Testis (tissue), 2 donors: ENCODE measurements around the gene KIAA1671.

Experiments
- POLR2A ChIP-seq: fragments of 450-650 bp; IDR thresholded peaks from one replicate; pipeline ENCODE4 v1.6.1; 2017; ENCODE audit warnings: antibody characterized with exemption, mild to moderate bottlenecking, moderate library complexity
- TF ChIP-seq, protein P1 (sequence below), 3 experiments: fragments of 450-650 bp in 2 of 3; fragments of 200-600 bp in 1 of 3; sonication (generic) in 1 of 3; IDR thresholded peaks; one replicate each; pipeline ENCODE4 v1.5.1; 2016 to 2019; ENCODE audit warnings: antibody characterized with exemption in 3 of 3, mild to moderate bottlenecking in 2 of 3, moderate library complexity in 1 of 3

DNA sequence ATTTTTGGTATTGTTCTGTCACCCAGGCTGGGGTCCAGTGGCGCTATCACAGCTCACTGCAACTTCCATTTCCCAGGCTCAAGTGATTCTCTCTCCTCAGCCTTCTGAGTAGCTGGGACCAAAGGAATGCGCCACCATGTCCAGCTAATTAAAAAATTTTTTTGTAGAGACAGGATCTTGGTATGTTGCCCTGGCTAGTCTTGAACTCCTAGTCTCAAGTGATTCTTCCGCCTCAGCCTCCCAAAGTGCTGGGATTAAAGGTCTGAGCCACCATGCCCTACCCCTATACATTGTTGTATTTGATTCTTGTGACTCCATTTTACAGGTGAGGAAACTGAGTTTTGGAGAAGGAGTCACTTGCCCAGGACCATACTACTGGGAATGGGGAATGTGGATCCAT, 11.9 kb downstream of the KIAA1671 start:
- TF ChIP-seq, protein P1, sequence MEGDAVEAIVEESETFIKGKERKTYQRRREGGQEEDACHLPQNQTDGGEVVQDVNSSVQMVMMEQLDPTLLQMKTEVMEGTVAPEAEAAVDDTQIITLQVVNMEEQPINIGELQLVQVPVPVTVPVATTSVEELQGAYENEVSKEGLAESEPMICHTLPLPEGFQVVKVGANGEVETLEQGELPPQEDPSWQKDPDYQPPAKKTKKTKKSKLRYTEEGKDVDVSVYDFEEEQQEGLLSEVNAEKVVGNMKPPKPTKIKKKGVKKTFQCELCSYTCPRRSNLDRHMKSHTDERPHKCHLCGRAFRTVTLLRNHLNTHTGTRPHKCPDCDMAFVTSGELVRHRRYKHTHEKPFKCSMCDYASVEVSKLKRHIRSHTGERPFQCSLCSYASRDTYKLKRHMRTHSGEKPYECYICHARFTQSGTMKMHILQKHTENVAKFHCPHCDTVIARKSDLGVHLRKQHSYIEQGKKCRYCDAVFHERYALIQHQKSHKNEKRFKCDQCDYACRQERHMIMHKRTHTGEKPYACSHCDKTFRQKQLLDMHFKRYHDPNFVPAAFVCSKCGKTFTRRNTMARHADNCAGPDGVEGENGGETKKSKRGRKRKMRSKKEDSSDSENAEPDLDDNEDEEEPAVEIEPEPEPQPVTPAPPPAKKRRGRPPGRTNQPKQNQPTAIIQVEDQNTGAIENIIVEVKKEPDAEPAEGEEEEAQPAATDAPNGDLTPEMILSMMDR (IDR thresholded peaks at IDR 0.05), result no peak
- TF ChIP-seq POLR2A, result no peak
